IMR-90 (cell line): ENCODE measurements around the gene SSTR4.

Source experiments
- CTCF ChIP-seq: conservative IDR thresholded peaks from 2 replicates; pipeline ENCODE4 v1.5.1; 2012; ENCODE audit warnings: mild to moderate bottlenecking, low read depth, low read length, improper control_type of control experiment
- POLR2A ChIP-seq: IDR thresholded peaks from 2 replicates; pipeline ENCODE4 v1.6.1; 2012; ENCODE audit warnings: mild to moderate bottlenecking, low read depth, low read length
- RAD21 ChIP-seq: IDR thresholded peaks from 2 replicates; pipeline ENCODE4 v1.6.1; 2012; ENCODE audit warnings: low read length, improper control_type of control experiment

GRCh38 chr20:23021541-23021940 is 13.6 kb upstream of the SSTR4 start:
- TF ChIP-seq CTCF (no peak), POLR2A (no peak), RAD21 (no peak)
